Large intestine (tissue), 3 donors: Measurements from ENCODE around the gene SDK1. TPM values are rescaled to one million over a fixed set of nuclear protein-coding genes. Genes with fewer than 3 reads are reported as not detected.
A peak's percentile ranks its signal among the peaks of the same experiment; 100 is the strongest.

ENCODE experiments used
- DNase-seq, 2 donors: peaks; one replicate each; pipeline versions ENCODE4 v3.0.0 to v3.0.0-alpha.2; 2013
- H3K27ac ChIP-seq: one replicate; pipeline ENCODE4 v1.5.1; 2013; ENCODE audit warnings: low read length
- H3K27me3 ChIP-seq: 2 replicates; pipeline ENCODE4 v1.6.1; 2013; ENCODE audit warnings: low read length; ENCODE audit not compliant: control insufficient read depth, insufficient read depth
- H3K36me3 ChIP-seq: 2 replicates; pipeline ENCODE4 v1.6.1; 2013; ENCODE audit warnings: low read length; ENCODE audit not compliant: control insufficient read depth, insufficient read depth
- H3K4me1 ChIP-seq: one replicate; pipeline ENCODE4 v1.6.1; 2013; ENCODE audit warnings: low read length; ENCODE audit not compliant: control insufficient read depth, insufficient read depth
- H3K4me3 ChIP-seq: one replicate; pipeline ENCODE4 v1.5.1; 2013; ENCODE audit warnings: low read length
- H3K9me3 ChIP-seq: one replicate; pipeline ENCODE4 v1.6.1; 2013; ENCODE audit warnings: mild to moderate bottlenecking, low read depth, low read length, moderate library complexity; ENCODE audit not compliant: control insufficient read depth
- WGBS: methylation state at CpG from one replicate; pipeline ENCODE4 v1.1.5; 2013; ENCODE audit warnings: low lambda C conversion rate; ENCODE audit not compliant: insufficient coverage; 5-methylcytosine and 5-hydroxymethylcytosine counted together
- polyA plus RNA-seq: library from polyadenylated mRNA; unstranded; fragments of 120-200 nt; gene quantifications from one replicate; pipeline ENCODE4 v1.2.1, GENCODE V29; 2013

Gene SDK1
- polyA plus RNA-seq, 1 donor: 6.4 TPM

- no CpG with 5 or more reads among the region's 4 CpGs for WGBS
- H3K4me3 ChIP-seq: no peak overlapping the region
- H3K4me1 ChIP-seq: peaks cover 4% of the 10 kb centered on the region
- no peak for DNase-seq
- H3K36me3 ChIP-seq: no peaks in the 10 kb centered on the region
- H3K9me3 ChIP-seq: no peaks in the 10 kb centered on the region
- no peaks in the 10 kb centered on the region for H3K27me3 ChIP-seq
- no peak overlapping the region for H3K27ac ChIP-seq
Measured at GRCh38 chr7:4001742-4002141, 700.7 kb downstream of the SDK1 start.

- H3K9me3 ChIP-seq: no peaks in the 10 kb centered on the region
- H3K27ac ChIP-seq: no peak overlapping the region
- peaks cover 9% of the 10 kb centered on the region for H3K4me1 ChIP-seq
- no peak overlapping the region for H3K4me3 ChIP-seq
- WGBS: no CpG with 5 or more reads among the region's 9 CpGs
- no peaks in the 10 kb centered on the region for H3K36me3 ChIP-seq
- H3K27me3 ChIP-seq: no peaks in the 10 kb centered on the region
- no peak for DNase-seq
Measured at GRCh38 chr7:4003503-4003902, 702.5 kb downstream of the SDK1 start.

- no peaks in the 10 kb centered on the region for H3K9me3 ChIP-seq
- peak overlapping the region; percentile 43 for H3K27ac ChIP-seq
- H3K4me3 ChIP-seq: no peak overlapping the region
- no peaks in the 10 kb centered on the region for H3K27me3 ChIP-seq
- peak; percentile 66 to 87 for DNase-seq
- no CpG with 5 or more reads among the region's 11 CpGs for WGBS
- peaks cover 9% of the 10 kb centered on the region for H3K4me1 ChIP-seq
- peaks cover 2% of the 10 kb centered on the region for H3K36me3 ChIP-seq
Measured at GRCh38 chr7:4006687-4007086, 705.6 kb downstream of the SDK1 start.

- Histone ChIP-seq H3K27ac (no peak overlapping the region), H3K9me3 (no peaks in the 10 kb centered on the region), H3K27me3 (no peaks in the 10 kb centered on the region), H3K4me1 (peaks cover 9% of the 10 kb centered on the region), H3K36me3 (peaks cover 2% of the 10 kb centered on the region), H3K4me3 (no peak overlapping the region)
- no CpG with 5 or more reads among the region's 16 CpGs for WGBS
- no peak for DNase-seq
Measured at GRCh38 chr7:4009211-4010060, 708.4 kb downstream of the SDK1 start.

- Histone ChIP-seq H3K4me3 (no peak overlapping the region), H3K27ac (no peak overlapping the region), H3K36me3 (peaks cover 2% of the 10 kb centered on the region), H3K27me3 (no peaks in the 10 kb centered on the region), H3K9me3 (no peaks in the 10 kb centered on the region), H3K4me1 (peaks cover 9% of the 10 kb centered on the region)
- DNase-seq: no peak
- 93% methylated on average over 2 of the region's 13 CpGs for WGBS
Measured at GRCh38 chr7:4010061-4010605, 709.1 kb downstream of the SDK1 start.

GRCh38 chr7:4010923-4011656, 710.0 kb downstream of the SDK1 start:
- 80% methylated on average over 2 of the region's 30 CpGs for WGBS
- Histone ChIP-seq H3K4me3 (no peak overlapping the region), H3K27ac (no peak overlapping the region), H3K9me3 (no peaks in the 10 kb centered on the region), H3K27me3 (no peaks in the 10 kb centered on the region), H3K36me3 (peaks cover 2% of the 10 kb centered on the region), H3K4me1 (peaks cover 9% of the 10 kb centered on the region)
- no peak for DNase-seq

- no peak overlapping the region for H3K27ac ChIP-seq
- no CpG with 5 or more reads among the region's 10 CpGs for WGBS
- no peaks in the 10 kb centered on the region for H3K9me3 ChIP-seq
- no peak for DNase-seq
- H3K4me1 ChIP-seq: no peaks in the 10 kb centered on the region
- no peak overlapping the region for H3K4me3 ChIP-seq
- no peaks in the 10 kb centered on the region for H3K27me3 ChIP-seq
- peaks cover 2% of the 10 kb centered on the region for H3K36me3 ChIP-seq
Measured at GRCh38 chr7:4013793-4014192, 712.7 kb downstream of the SDK1 start.

GRCh38 chr7:4014346-4015050, 713.4 kb downstream of the SDK1 start:
- no peak overlapping the region for H3K4me3 ChIP-seq
- no peaks in the 10 kb centered on the region for H3K4me1 ChIP-seq
- no CpG with 5 or more reads among the region's 13 CpGs for WGBS
- no peak overlapping the region for H3K27ac ChIP-seq
- H3K36me3 ChIP-seq: peaks cover 2% of the 10 kb centered on the region
- no peak for DNase-seq
- H3K9me3 ChIP-seq: no peaks in the 10 kb centered on the region
- no peaks in the 10 kb centered on the region for H3K27me3 ChIP-seq

GRCh38 chr7:4015371-4015770, 714.3 kb downstream of the SDK1 start:
- Histone ChIP-seq H3K27me3 (no peaks in the 10 kb centered on the region), H3K27ac (no peak overlapping the region), H3K9me3 (no peaks in the 10 kb centered on the region), H3K4me3 (no peak overlapping the region), H3K4me1 (no peaks in the 10 kb centered on the region), H3K36me3 (peaks cover 4% of the 10 kb centered on the region)
- WGBS: 100% methylated on average over 1 of the region's 8 CpGs
- no peak for DNase-seq

GRCh38 chr7:4015996-4016395, 714.9 kb downstream of the SDK1 start:
- Histone ChIP-seq H3K4me3 (no peak overlapping the region), H3K9me3 (no peaks in the 10 kb centered on the region), H3K36me3 (peaks cover 3% of the 10 kb centered on the region), H3K27me3 (no peaks in the 10 kb centered on the region), H3K4me1 (no peaks in the 10 kb centered on the region), H3K27ac (no peak overlapping the region)
- DNase-seq: no peak
- WGBS: no CpG with 5 or more reads among the region's 10 CpGs
